T-helper 17 cell (primary cell): ENCODE results near the gene HRH3. TPM values are rescaled to one million over a fixed set of nuclear protein-coding genes. Genes with fewer than 3 reads are reported as not detected.

Experiments
- ATAC-seq: fragments of 150-1000 bp; cut with Tn5 transposase; 2 replicates; pipeline ENCODE4 v1.10.0; 2021; ENCODE audit warnings: mild to moderate bottlenecking, moderate library complexity
- DNase-seq, 3 donors: peaks; one replicate each; pipeline versions ENCODE4 v3.0.0 to v3.0.0-alpha.2; 2020 to 2021
- H3K9me3 ChIP-seq: one replicate; pipeline ENCODE4 v1.7.0; 2013; ENCODE audit warnings: low read length, mild to moderate bottlenecking; ENCODE audit not compliant: control insufficient read depth, poor library complexity, severe bottlenecking
- H3K27ac Mint-ChIP-seq: one replicate; pipeline ENCODE4 v1.8.0; 2022; ENCODE audit warnings: mild to moderate bottlenecking, moderate library complexity, mixed read lengths
- H3K27me3 Mint-ChIP-seq: one replicate; pipeline ENCODE4 v1.8.0; 2022; ENCODE audit warnings: mixed read lengths
- H3K36me3 Mint-ChIP-seq: one replicate; pipeline ENCODE4 v1.8.0; 2022; ENCODE audit warnings: low read depth, mixed read lengths
- H3K4me1 Mint-ChIP-seq: one replicate; pipeline ENCODE4 v1.8.0; 2022; ENCODE audit warnings: mild to moderate bottlenecking, mixed read lengths
- H3K4me3 Mint-ChIP-seq: one replicate; pipeline ENCODE4 v1.8.0; 2022; ENCODE audit warnings: mild to moderate bottlenecking, moderate library complexity, mixed read lengths
- total RNA-seq, 4 donors: library from RNA in 2 of 4; stranded (reverse) in 2 of 4; gene quantifications; one replicate each; pipeline ENCODE4 v1.2.3 and lab custom pipeline; 2022 to 2026

The HRH3 gene
- total RNA-seq, 2 donors from 2014 or later: not detected

DNA sequence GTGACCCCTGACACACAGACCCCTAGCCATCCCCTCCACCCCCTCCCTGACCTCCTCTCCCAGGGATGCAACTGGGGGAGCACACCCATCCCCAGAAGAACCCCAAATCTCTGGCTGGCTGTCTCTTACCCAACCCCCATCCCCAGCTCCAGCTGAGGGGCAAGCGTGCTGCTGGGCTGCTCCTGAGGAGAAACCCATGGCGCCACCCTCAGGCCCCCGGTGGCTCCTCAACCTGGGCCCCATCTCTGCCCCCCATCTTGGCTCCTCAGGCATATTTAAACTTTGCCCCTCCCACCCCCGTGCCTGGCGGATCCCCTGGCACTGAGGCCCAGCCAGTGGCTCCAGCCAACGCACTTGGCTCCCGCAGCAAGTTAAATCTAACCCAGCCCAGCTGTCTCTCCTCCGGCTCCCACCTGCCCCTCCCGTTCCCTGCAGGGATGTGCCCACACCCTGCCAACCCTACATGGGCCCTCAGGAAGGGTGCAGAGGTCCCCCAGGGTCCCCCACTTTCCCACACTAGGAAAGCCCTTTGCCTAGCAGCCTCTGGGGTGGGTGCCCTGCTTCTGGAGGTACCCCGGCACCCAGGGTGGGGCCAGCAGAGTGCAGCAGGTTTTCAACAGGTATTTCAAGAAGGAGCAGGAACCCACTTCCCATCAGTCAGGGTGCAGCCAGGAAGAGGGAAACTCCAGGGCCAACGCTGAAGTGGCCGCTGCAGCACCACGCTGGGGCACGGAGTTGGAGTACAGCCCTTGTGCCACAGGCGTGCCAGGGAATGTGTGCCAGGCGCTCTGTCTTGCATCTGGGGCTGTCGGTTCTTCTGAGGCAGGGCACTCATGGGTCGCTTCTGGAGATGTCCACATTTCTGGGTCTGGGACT lies 12.9 kb upstream of the HRH3 start:
- Mint-ChIP-seq H3K27ac (no peak overlapping the region), H3K27me3 (peaks cover 6% of the 10 kb centered on the region), H3K4me1 (peaks cover 8% of the 10 kb centered on the region), H3K4me3 (no peak overlapping the region), H3K36me3 (peaks cover 2% of the 10 kb centered on the region)
- DNase-seq (no peak), ATAC-seq (no peak)
- no peaks in the 10 kb centered on the region for H3K9me3 ChIP-seq

DNA sequence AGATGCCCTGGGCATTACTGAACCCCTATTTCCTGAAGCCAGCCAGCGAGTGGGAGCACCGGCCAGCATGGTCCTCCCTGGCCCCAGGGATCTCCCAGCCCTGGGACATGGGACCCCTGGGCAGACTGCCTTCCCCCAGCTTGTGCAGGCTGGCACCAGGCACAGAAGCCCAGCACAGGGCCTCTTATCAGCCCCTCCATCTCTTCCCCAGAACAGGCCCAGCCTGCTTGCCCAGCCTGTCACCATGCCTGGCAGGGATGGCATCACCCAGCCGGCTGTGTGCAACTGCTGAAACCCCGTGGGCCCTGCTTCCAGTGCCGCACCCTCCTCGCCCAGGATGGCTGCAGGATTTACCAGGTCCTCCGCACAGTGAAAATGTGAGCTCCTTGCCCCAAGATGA lies 12.1 kb upstream of the HRH3 start:
- H3K36me3 Mint-ChIP-seq: peaks cover 2% of the 10 kb centered on the region
- DNase-seq (no peak), ATAC-seq (no peak)
- H3K9me3 ChIP-seq: no peaks in the 10 kb centered on the region
- no peak overlapping the region for H3K27ac Mint-ChIP-seq
- H3K27me3 Mint-ChIP-seq: peaks cover 7% of the 10 kb centered on the region
- H3K4me1 Mint-ChIP-seq: peaks cover 3% of the 10 kb centered on the region
- no peak overlapping the region for H3K4me3 Mint-ChIP-seq

- no peak for ATAC-seq
- DNase-seq: no peak
- no peaks in the 10 kb centered on the region for H3K9me3 ChIP-seq
- peaks cover 3% of the 10 kb centered on the region for H3K4me1 Mint-ChIP-seq
- H3K27ac Mint-ChIP-seq: no peak overlapping the region
- H3K36me3 Mint-ChIP-seq: peaks cover 2% of the 10 kb centered on the region
- no peak overlapping the region for H3K4me3 Mint-ChIP-seq
- H3K27me3 Mint-ChIP-seq: peaks cover 16% of the 10 kb centered on the region
Measured at GRCh38 chr20:62231292-62231691, 11.2 kb upstream of the HRH3 start.

- Mint-ChIP-seq H3K4me3 (no peak overlapping the region), H3K27me3 (peaks cover 18% of the 10 kb centered on the region), H3K27ac (no peak overlapping the region), H3K4me1 (no peaks in the 10 kb centered on the region), H3K36me3 (no peaks in the 10 kb centered on the region)
- no peak for DNase-seq
- H3K9me3 ChIP-seq: no peaks in the 10 kb centered on the region
- no peak for ATAC-seq
Measured at GRCh38 chr20:62230696-62231095, 10.6 kb upstream of the HRH3 start.

- H3K27me3 Mint-ChIP-seq: peaks cover 19% of the 10 kb centered on the region
Measured at GRCh38 chr20:62230276-62230675, 10.2 kb upstream of the HRH3 start.

GRCh38 chr20:62229667-62230066 lies 9.6 kb upstream of the HRH3 start:
- Mint-ChIP-seq H3K27ac (no peak overlapping the region), H3K36me3 (no peaks in the 10 kb centered on the region), H3K4me1 (no peaks in the 10 kb centered on the region), H3K27me3 (peaks cover 22% of the 10 kb centered on the region), H3K4me3 (no peak overlapping the region)
- no peak for DNase-seq
- no peaks in the 10 kb centered on the region for H3K9me3 ChIP-seq
- ATAC-seq: no peak

More at GRCh38 chr20:62230276-62230675, 10.2 kb upstream of the HRH3 start:
- ATAC-seq (no peak), DNase-seq (no peak)
- Mint-ChIP-seq H3K36me3 (no peaks in the 10 kb centered on the region), H3K4me1 (no peaks in the 10 kb centered on the region), H3K4me3 (no peak overlapping the region), H3K27ac (no peak overlapping the region)
- no peaks in the 10 kb centered on the region for H3K9me3 ChIP-seq

DNA sequence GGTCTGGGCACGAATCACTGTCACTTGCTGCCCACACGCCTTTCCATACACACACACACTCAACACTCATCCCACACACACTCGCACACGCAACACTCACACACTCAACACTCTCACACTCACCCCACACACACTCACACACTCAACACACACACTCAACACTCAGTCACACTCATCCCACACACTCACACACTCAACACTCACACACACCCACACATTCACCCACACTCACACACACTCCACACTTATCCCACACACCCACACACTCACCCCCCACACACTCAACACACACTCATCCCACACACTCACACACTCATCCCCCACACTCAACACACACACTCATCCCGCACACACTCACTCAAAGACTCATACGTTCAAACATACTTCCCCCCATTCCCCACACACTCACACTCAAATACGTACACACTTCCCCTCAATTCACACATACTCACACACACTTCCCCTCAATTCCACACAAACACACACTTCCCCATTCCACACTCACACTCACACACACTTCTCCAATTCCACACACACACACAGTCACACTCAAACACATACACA lies 9.0 kb upstream of the HRH3 start:
- no peaks in the 10 kb centered on the region for H3K9me3 ChIP-seq
- H3K27ac Mint-ChIP-seq: no peak overlapping the region
- H3K36me3 Mint-ChIP-seq: no peaks in the 10 kb centered on the region
- no peak for DNase-seq
- no peaks in the 10 kb centered on the region for H3K4me1 Mint-ChIP-seq
- peaks cover 25% of the 10 kb centered on the region for H3K27me3 Mint-ChIP-seq
- H3K4me3 Mint-ChIP-seq: no peak overlapping the region
- no peak for ATAC-seq

DNA sequence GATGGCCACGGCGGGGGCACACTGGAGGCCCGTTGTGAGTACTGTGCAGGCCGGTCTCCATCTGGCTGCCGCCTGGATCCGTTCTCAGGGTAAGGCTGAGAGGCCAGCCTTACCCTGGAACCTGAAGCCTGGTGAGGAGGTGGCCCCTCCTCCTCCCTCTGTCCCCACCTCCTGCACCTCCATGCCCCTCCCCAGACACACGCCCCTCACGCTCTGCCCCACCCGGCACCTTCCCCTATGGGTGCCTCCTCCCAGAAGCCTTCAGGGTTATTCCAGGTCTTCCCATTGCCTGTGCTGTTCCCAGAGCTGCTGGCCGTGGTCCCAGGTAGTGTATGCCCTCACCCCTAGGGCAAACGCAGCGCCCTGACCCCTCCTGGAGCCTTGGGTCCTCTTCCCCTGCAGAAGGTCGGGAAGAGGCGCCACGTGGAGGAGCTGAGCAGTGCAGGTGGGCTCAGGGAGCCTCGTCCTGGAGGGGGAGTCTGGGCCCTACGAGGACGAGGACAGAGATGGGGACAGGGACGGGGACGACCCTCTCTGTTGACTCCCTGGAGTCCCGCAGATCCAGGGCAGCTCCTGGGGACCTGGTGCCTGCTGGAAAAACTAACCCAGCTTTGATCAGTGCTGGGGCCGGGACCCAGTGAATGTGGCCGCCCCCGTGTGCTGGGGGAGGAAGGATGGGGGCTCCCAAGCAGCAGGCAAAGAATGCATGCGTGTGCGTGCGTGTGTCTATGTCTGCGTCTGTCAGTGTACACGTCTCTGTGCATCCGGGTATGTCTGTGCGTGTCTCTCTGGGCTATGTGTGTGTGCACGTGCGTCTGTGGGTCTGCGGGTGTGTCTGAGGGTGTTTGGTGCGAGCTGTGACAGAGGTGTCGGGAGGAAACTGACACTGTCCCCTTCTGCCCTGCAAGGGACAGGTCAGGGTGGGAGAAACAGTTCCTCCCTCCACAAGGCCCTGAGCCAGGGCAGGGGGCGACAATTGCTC lies 8.2 kb upstream of the HRH3 start:
- no peak for ATAC-seq
- H3K4me1 Mint-ChIP-seq: no peaks in the 10 kb centered on the region
- peaks cover 26% of the 10 kb centered on the region for H3K27me3 Mint-ChIP-seq
- no peaks in the 10 kb centered on the region for H3K36me3 Mint-ChIP-seq
- H3K9me3 ChIP-seq: no peaks in the 10 kb centered on the region
- DNase-seq: no peak
- no peak overlapping the region for H3K27ac Mint-ChIP-seq
- H3K4me3 Mint-ChIP-seq: no peak overlapping the region

- H3K4me3 Mint-ChIP-seq: no peak overlapping the region
- H3K27ac Mint-ChIP-seq: no peak overlapping the region
- H3K9me3 ChIP-seq: no peaks in the 10 kb centered on the region
- H3K36me3 Mint-ChIP-seq: no peaks in the 10 kb centered on the region
- H3K27me3 Mint-ChIP-seq: peaks cover 33% of the 10 kb centered on the region
- no peak for DNase-seq
- no peaks in the 10 kb centered on the region for H3K4me1 Mint-ChIP-seq
- ATAC-seq: no peak
Measured at GRCh38 chr20:62227591-62227976, 7.5 kb upstream of the HRH3 start.

- ATAC-seq (no peak), DNase-seq (no peak)
- no peak overlapping the region for H3K27ac Mint-ChIP-seq
Measured at GRCh38 chr20:62226707-62227590, 6.9 kb upstream of the HRH3 start.

GRCh38 chr20:62225820-62226635 lies 6.0 kb upstream of the HRH3 start:
- H3K27ac Mint-ChIP-seq: no peak overlapping the region
- no peaks in the 10 kb centered on the region for H3K9me3 ChIP-seq
- DNase-seq: no peak
- ATAC-seq: no peak
- peaks cover 44% of the 10 kb centered on the region for H3K27me3 Mint-ChIP-seq
- H3K4me3 Mint-ChIP-seq: no peak overlapping the region
- H3K4me1 Mint-ChIP-seq: peaks cover 1% of the 10 kb centered on the region
- no peaks in the 10 kb centered on the region for H3K36me3 Mint-ChIP-seq

More at GRCh38 chr20:62226707-62227590, 6.9 kb upstream of the HRH3 start:
- Mint-ChIP-seq H3K4me1 (no peaks in the 10 kb centered on the region), H3K4me3 (no peak overlapping the region), H3K36me3 (no peaks in the 10 kb centered on the region), H3K27me3 (peaks cover 35% of the 10 kb centered on the region)
- no peaks in the 10 kb centered on the region for H3K9me3 ChIP-seq

- no peaks in the 10 kb centered on the region for H3K36me3 Mint-ChIP-seq
- DNase-seq (no peak), ATAC-seq (no peak)
- H3K27me3 Mint-ChIP-seq: peaks cover 49% of the 10 kb centered on the region
- H3K4me3 Mint-ChIP-seq: no peak overlapping the region
- peaks cover 2% of the 10 kb centered on the region for H3K4me1 Mint-ChIP-seq
- no peaks in the 10 kb centered on the region for H3K9me3 ChIP-seq
- no peak overlapping the region for H3K27ac Mint-ChIP-seq
Measured at GRCh38 chr20:62225026-62225425, 4.9 kb upstream of the HRH3 start.
